Uterus (tissue), 2 donors: ENCODE measurements around the gene DNAJC2.

ENCODE experiments used
- CTCF ChIP-seq, 4 experiments: fragments of 200-600 bp in 2 of 4; fragments of 450-650 bp in 2 of 4; sonication (generic) in 2 of 4; IDR thresholded peaks; one replicate each; pipeline ENCODE4 v1.5.1; 2016 to 2019; ENCODE audit warnings: antibody characterized with exemption in 4 of 4, mild to moderate bottlenecking in 2 of 4, moderate library complexity in 1 of 4
- POLR2A ChIP-seq, 2 donors: fragments of 450-650 bp; IDR thresholded peaks; one replicate each; pipeline ENCODE4 v1.6.1; 2016; ENCODE audit warnings: antibody characterized with exemption in 2 of 2, mild to moderate bottlenecking in 1 of 2, moderate library complexity in 1 of 2

- TF ChIP-seq CTCF (IDR thresholded peaks at IDR 0.05) (no peak), POLR2A (IDR thresholded peaks at IDR 0.05) (no peak)
These were observed 51.0 kb downstream of the DNAJC2 start for GRCh38 chr7:103293526-103293925.
